Adipocyte (in vitro differentiated cells): ENCODE results near the gene PTPA.

Experiments
- DNase-seq: peaks from one replicate; pipeline ENCODE4 v3.0.0-alpha.2; 2015; ENCODE audit warnings: low read depth
- H3K27me3 ChIP-seq: replicated peaks from 2 replicates; pipeline ENCODE4 v1.7.0; 2013; ENCODE audit warnings: mild to moderate bottlenecking, low read length, moderate library complexity; ENCODE audit not compliant: control insufficient read depth, insufficient read depth
- H3K36me3 ChIP-seq: 2 replicates; pipeline ENCODE4 v1.7.0; 2013; ENCODE audit warnings: low read length, mild to moderate bottlenecking, moderate library complexity; ENCODE audit not compliant: control insufficient read depth, insufficient read depth, severe bottlenecking
- H3K4me1 ChIP-seq: 2 replicates; pipeline ENCODE4 v1.7.0; 2013; ENCODE audit warnings: mild to moderate bottlenecking, low read length, moderate library complexity; ENCODE audit not compliant: control insufficient read depth, insufficient read depth
- H3K4me3 ChIP-seq: 2 replicates; pipeline ENCODE4 v1.7.0; 2013; ENCODE audit warnings: mild to moderate bottlenecking, low read length, moderate library complexity
- H3K9ac ChIP-seq: 2 replicates; pipeline ENCODE4 v1.7.0; 2013; ENCODE audit warnings: mild to moderate bottlenecking, low read length, moderate library complexity
- H3K9me3 ChIP-seq: 2 replicates; pipeline ENCODE4 v1.7.0; 2013; ENCODE audit warnings: mild to moderate bottlenecking, low read length, moderate library complexity; ENCODE audit not compliant: control insufficient read depth

PTPA gene

GRCh38 chr9:129131300-129132145 lies 20.3 kb downstream of the PTPA start:
- Histone ChIP-seq H3K27me3 (no peaks in the 10 kb centered on the region), H3K36me3 (peaks cover 36% of the 10 kb centered on the region), H3K9me3 (no peaks in the 10 kb centered on the region), H3K4me3 (no peak overlapping the region), H3K9ac (peak overlapping the region; percentile 0), H3K4me1 (peaks cover 1% of the 10 kb centered on the region)
- DNase-seq, result peak; percentile 87

- Histone ChIP-seq H3K27me3 (no peaks in the 10 kb centered on the region), H3K9me3 (no peaks in the 10 kb centered on the region), H3K4me1 (peaks cover 8% of the 10 kb centered on the region), H3K9ac (peak overlapping the region; percentile 43), H3K36me3 (peaks cover 29% of the 10 kb centered on the region), H3K4me3 (no peak overlapping the region)
- no peak for DNase-seq
Observed at GRCh38 chr9:129133082-129133481, 21.9 kb downstream of the PTPA start.

- H3K9ac ChIP-seq, result no peak overlapping the region
- no peak overlapping the region for H3K4me3 ChIP-seq
- no peaks in the 10 kb centered on the region for H3K27me3 ChIP-seq
- no peaks in the 10 kb centered on the region for H3K9me3 ChIP-seq
- H3K4me1 ChIP-seq, result peaks cover 27% of the 10 kb centered on the region
- peaks cover 21% of the 10 kb centered on the region for H3K36me3 ChIP-seq
- DNase-seq, result no peak
Observed at GRCh38 chr9:129135476-129135875, 24.3 kb downstream of the PTPA start.

- no peak for DNase-seq
- Histone ChIP-seq H3K4me1 (peaks cover 37% of the 10 kb centered on the region), H3K4me3 (no peak overlapping the region), H3K9me3 (no peaks in the 10 kb centered on the region), H3K9ac (no peak overlapping the region), H3K36me3 (peaks cover 11% of the 10 kb centered on the region), H3K27me3 (no peaks in the 10 kb centered on the region)
Observed at GRCh38 chr9:129136446-129137035, 25.3 kb downstream of the PTPA start.

GRCh38 chr9:129137292-129138143 lies 26.3 kb downstream of the PTPA start:
- H3K9ac ChIP-seq, result peak overlapping the region; percentile 99
- H3K4me1 ChIP-seq, result peaks cover 45% of the 10 kb centered on the region
- H3K9me3 ChIP-seq, result no peaks in the 10 kb centered on the region
- peaks cover 14% of the 10 kb centered on the region for H3K36me3 ChIP-seq
- no peak for DNase-seq
- no peak overlapping the region for H3K4me3 ChIP-seq
- H3K27me3 ChIP-seq, result no peaks in the 10 kb centered on the region

- Histone ChIP-seq H3K36me3 (peaks cover 17% of the 10 kb centered on the region), H3K9ac (peak overlapping the region; percentile 99), H3K9me3 (no peaks in the 10 kb centered on the region), H3K27me3 (no peaks in the 10 kb centered on the region), H3K4me3 (peak overlapping the region; percentile 79), H3K4me1 (peaks cover 51% of the 10 kb centered on the region)
- DNase-seq, result no peak
Observed at GRCh38 chr9:129138144-129138462, 26.9 kb downstream of the PTPA start.

- Histone ChIP-seq H3K4me3 (peak overlapping the region; percentile 79), H3K27me3 (no peaks in the 10 kb centered on the region), H3K4me1 (peaks cover 57% of the 10 kb centered on the region), H3K9me3 (no peaks in the 10 kb centered on the region), H3K36me3 (peaks cover 17% of the 10 kb centered on the region), H3K9ac (peak overlapping the region; percentile 99)
- DNase-seq, result peak; percentile 66
Observed at GRCh38 chr9:129138476-129139232, 27.4 kb downstream of the PTPA start.

- DNase-seq, result peak; percentile 95
- H3K4me3 ChIP-seq, result peak overlapping the region; percentile 79
- H3K9ac ChIP-seq, result peak overlapping the region; percentile 99
- H3K9me3 ChIP-seq, result no peaks in the 10 kb centered on the region
- H3K36me3 ChIP-seq, result peaks cover 22% of the 10 kb centered on the region
- H3K27me3 ChIP-seq, result no peaks in the 10 kb centered on the region
- peaks cover 62% of the 10 kb centered on the region for H3K4me1 ChIP-seq
Observed at GRCh38 chr9:129139233-129139992, 28.2 kb downstream of the PTPA start.

GRCh38 chr9:129139993-129140396 lies 28.8 kb downstream of the PTPA start:
- Histone ChIP-seq H3K9ac (peak overlapping the region; percentile 99), H3K36me3 (peaks cover 18% of the 10 kb centered on the region), H3K4me1 (peaks cover 64% of the 10 kb centered on the region), H3K4me3 (peak overlapping the region; percentile 79), H3K27me3 (no peaks in the 10 kb centered on the region), H3K9me3 (no peaks in the 10 kb centered on the region)
- DNase-seq, result peak; percentile 100

GRCh38 chr9:129140397-129141065 lies 29.3 kb downstream of the PTPA start:
- H3K36me3 ChIP-seq, result peaks cover 14% of the 10 kb centered on the region
- H3K4me1 ChIP-seq, result peaks cover 69% of the 10 kb centered on the region
- peak overlapping the region; percentile 99 for H3K9ac ChIP-seq
- peak overlapping the region; percentile 75 for H3K4me3 ChIP-seq
- H3K9me3 ChIP-seq, result no peaks in the 10 kb centered on the region
- peak; percentile 58 for DNase-seq
- no peaks in the 10 kb centered on the region for H3K27me3 ChIP-seq
